CD4-positive, alpha-beta memory T cell (primary cell): ENCODE results near the gene TCF23. TPM values are rescaled to one million over a fixed set of nuclear protein-coding genes. Genes with fewer than 3 reads are reported as not detected.

ENCODE experiments used
- CTCF ChIA-PET: fragments of 350-600 bp; sonication (Branson Sonifier 250); formaldehyde crosslinking; loops from one replicate; lab custom pipeline; 2021; ENCODE audit warnings: inconsistent platforms; ENCODE audit not compliant: partially characterized antibody; lab: Charles Lee
- POLR2A ChIA-PET: fragments of 350-600 bp; sonication (Branson Sonifier 250); formaldehyde crosslinking; loops from one replicate; lab custom pipeline; 2021; ENCODE audit not compliant: partially characterized antibody; lab: Charles Lee
- DNase-seq, 5 donors: peaks; one replicate each; pipeline versions ENCODE4 v3.0.0 to v3.0.0-alpha.2; 2020 to 2022; ENCODE audit warnings: mixed read lengths in 1 of 5
- H3K27ac ChIP-seq: one replicate; pipeline ENCODE4 v1.7.0; 2013; ENCODE audit warnings: low read depth, low read length
- H3K27me3 ChIP-seq: 2 replicates; pipeline ENCODE4 v1.7.0; 2013; ENCODE audit warnings: mild to moderate bottlenecking, low read length, moderate library complexity; ENCODE audit not compliant: insufficient read depth
- H3K36me3 ChIP-seq: 2 replicates; pipeline ENCODE4 v1.7.0; 2013; ENCODE audit warnings: mild to moderate bottlenecking, low read length, moderate library complexity; ENCODE audit not compliant: insufficient read depth
- H3K4me1 ChIP-seq: 2 replicates; pipeline ENCODE4 v1.7.0; 2013; ENCODE audit warnings: mild to moderate bottlenecking, low read length, moderate library complexity; ENCODE audit not compliant: insufficient read depth
- H3K4me3 ChIP-seq, 2 donors: one replicate each; pipeline ENCODE4 v1.7.0; 2013; ENCODE audit warnings: low read length in 2 of 2, mild to moderate bottlenecking in 1 of 2
- H3K9me3 ChIP-seq, 2 donors: one replicate each; pipeline ENCODE4 v1.7.0; 2013; ENCODE audit warnings: low read length in 2 of 2, control low read depth in 1 of 2; ENCODE audit not compliant: control insufficient read depth in 1 of 2
- H3K27ac Mint-ChIP-seq, 7 donors: one replicate each; pipeline ENCODE4 v1.8.0; 2020 to 2021; ENCODE audit warnings: mixed read lengths in 7 of 7, mild to moderate bottlenecking in 6 of 7, inconsistent platforms in 3 of 7, moderate library complexity in 3 of 7
- H3K27me3 Mint-ChIP-seq, 2 donors: one replicate each; pipeline ENCODE4 v1.8.0; 2020 to 2021; ENCODE audit warnings: mixed read lengths in 2 of 2
- H3K36me3 Mint-ChIP-seq, 2 donors: one replicate each; pipeline ENCODE4 v1.8.0; 2020 to 2021; ENCODE audit warnings: mixed read lengths in 2 of 2, inconsistent platforms in 1 of 2, mild to moderate bottlenecking in 1 of 2
- H3K4me1 Mint-ChIP-seq, 4 donors: one replicate each; pipeline ENCODE4 v1.8.0; 2020 to 2021; ENCODE audit warnings: mixed read lengths in 4 of 4, mild to moderate bottlenecking in 1 of 4
- H3K4me3 Mint-ChIP-seq, 8 donors: one replicate each; pipeline ENCODE4 v1.8.0; 2020 to 2021; ENCODE audit warnings: mixed read lengths in 8 of 8, mild to moderate bottlenecking in 7 of 8, moderate library complexity in 6 of 8, inconsistent platforms in 3 of 8
- H3K9me3 Mint-ChIP-seq, 8 donors: one replicate each; pipeline ENCODE4 v1.8.0; 2020 to 2021; ENCODE audit warnings: mixed read lengths in 8 of 8, mild to moderate bottlenecking in 5 of 8, inconsistent platforms in 3 of 8, moderate library complexity in 1 of 8
- intact Hi-C: fragments of 100-400 bp; cut with micrococcal nuclease; formaldehyde crosslinking; loops from one replicate; pipeline ENCODE4 v1.15.1; 2023
- polyA plus RNA-seq, 2 donors: library from polyadenylated mRNA; unstranded; fragments of 300-500 nt; fragmentation: Illumina TruSeq; gene quantifications; one replicate each; pipeline ENCODE4 v1.2.3, GENCODE V29; 2021
- total RNA-seq, 2 experiments: library from RNA; stranded (reverse); gene quantifications; one replicate each; pipeline ENCODE4 v1.2.3, GENCODE V29; 2021

TCF23 gene
- total and polyA plus RNA-seq, 4 experiments from 2014 or later, result not detected

- H3K9me3 Mint-ChIP-seq, result no peaks in the 10 kb centered on the region
- intact Hi-C loops, result no loop called here
- no peaks in the 10 kb centered on the region for H3K36me3 Mint-ChIP-seq
- no peak overlapping the region for H3K4me3 Mint-ChIP-seq
- H3K4me1 Mint-ChIP-seq, result peaks cover 0 to 6% (median 2%) of the 10 kb centered on the region in 4 donors
- no peaks in the 10 kb centered on the region for H3K36me3 ChIP-seq
- H3K27ac ChIP-seq, result no peak overlapping the region
- H3K27me3 ChIP-seq, result no peaks in the 10 kb centered on the region
- POLR2A ChIA-PET, result no interaction called here
- no peaks in the 10 kb centered on the region for H3K9me3 ChIP-seq
- no peak for DNase-seq
- H3K4me3 ChIP-seq, result no peak overlapping the region
- H3K27me3 Mint-ChIP-seq, result peaks cover 22 to 38% of the 10 kb centered on the region in 2 donors
- H3K27ac Mint-ChIP-seq, result no peak overlapping the region
- CTCF ChIA-PET, result interaction anchor here (0.6 to 1.3 kb wide), 2 partner anchors 10 to 125 kb away, joined by 3 read pairs; no protein-coding TSS in a partner anchor
- no peaks in the 10 kb centered on the region for H3K4me1 ChIP-seq
Observed at GRCh38 chr2:27177441-27178351, 28.9 kb downstream of the TCF23 start.

- H3K36me3 ChIP-seq, result no peaks in the 10 kb centered on the region
- Mint-ChIP-seq H3K4me1 (peaks cover 0 to 6% (median 2%) of the 10 kb centered on the region in 4 donors), H3K36me3 (no peaks in the 10 kb centered on the region), H3K27ac (no peak overlapping the region), H3K4me3 (no peak overlapping the region), H3K27me3 (peaks cover 22 to 38% of the 10 kb centered on the region in 2 donors), H3K9me3 (no peaks in the 10 kb centered on the region)
- DNase-seq, result no peak
- no peak overlapping the region for H3K27ac ChIP-seq
- no peaks in the 10 kb centered on the region for H3K27me3 ChIP-seq
- ChIA-PET CTCF (no interaction called here), POLR2A (no interaction called here)
- H3K4me1 ChIP-seq, result no peaks in the 10 kb centered on the region
- no peaks in the 10 kb centered on the region for H3K9me3 ChIP-seq
- intact Hi-C loops, result no loop called here
- no peak overlapping the region for H3K4me3 ChIP-seq
Observed at GRCh38 chr2:27178469-27178868, 29.7 kb downstream of the TCF23 start.

- no peaks in the 10 kb centered on the region for H3K27me3 ChIP-seq
- no peaks in the 10 kb centered on the region for H3K36me3 ChIP-seq
- intact Hi-C loops, result no loop called here
- ChIA-PET POLR2A (interaction anchor here (0.5 kb wide), 1 partner anchor 10 kb away, joined by 3 read pairs; no protein-coding TSS in a partner anchor), CTCF (interaction anchor here (0.6 to 1.2 kb wide), 2 partner anchors 10 to 124 kb away, joined by 3 to 5 read pairs; no protein-coding TSS in a partner anchor)
- DNase-seq, result no peak
- no peak overlapping the region for H3K27ac ChIP-seq
- H3K27me3 Mint-ChIP-seq, result peaks cover 28 to 44% of the 10 kb centered on the region in 2 donors
- H3K9me3 Mint-ChIP-seq, result peaks cover 0 to 1% (median 0%) of the 10 kb centered on the region in 8 donors
- H3K27ac Mint-ChIP-seq, result no peak overlapping the region
- no peaks in the 10 kb centered on the region for H3K4me1 ChIP-seq
- no peaks in the 10 kb centered on the region for H3K9me3 ChIP-seq
- no peak overlapping the region for H3K4me3 Mint-ChIP-seq
- H3K36me3 Mint-ChIP-seq, result no peaks in the 10 kb centered on the region
- H3K4me3 ChIP-seq, result no peak overlapping the region
- H3K4me1 Mint-ChIP-seq, result peaks cover 0 to 6% (median 2%) of the 10 kb centered on the region in 4 donors
Observed at GRCh38 chr2:27179344-27180000, 30.7 kb downstream of the TCF23 start.

- H3K27me3 Mint-ChIP-seq, result peaks cover 24 to 44% of the 10 kb centered on the region in 2 donors
- Histone ChIP-seq H3K27ac (no peak overlapping the region), H3K9me3 (no peaks in the 10 kb centered on the region), H3K4me3 (no peak overlapping the region), H3K27me3 (no peaks in the 10 kb centered on the region), H3K36me3 (no peaks in the 10 kb centered on the region), H3K4me1 (no peaks in the 10 kb centered on the region)
- H3K9me3 Mint-ChIP-seq, result peaks cover 0 to 3% (median 0%) of the 10 kb centered on the region in 8 donors
- ChIA-PET CTCF (no interaction called here), POLR2A (no interaction called here)
- no peak for DNase-seq
- H3K4me3 Mint-ChIP-seq, result no peak overlapping the region
- no peak overlapping the region for H3K27ac Mint-ChIP-seq
- H3K4me1 Mint-ChIP-seq, result peaks cover 0 to 6% (median 1%) of the 10 kb centered on the region in 4 donors
- H3K36me3 Mint-ChIP-seq, result no peaks in the 10 kb centered on the region
- intact Hi-C loops, result no loop called here
Observed at GRCh38 chr2:27182346-27182745, 33.5 kb downstream of the TCF23 start.

- intact Hi-C loops, result no loop called here
- Histone ChIP-seq H3K27me3 (no peaks in the 10 kb centered on the region), H3K36me3 (no peaks in the 10 kb centered on the region), H3K9me3 (no peaks in the 10 kb centered on the region), H3K4me3 (no peak overlapping the region), H3K27ac (no peak overlapping the region), H3K4me1 (no peaks in the 10 kb centered on the region)
- ChIA-PET CTCF (interaction anchor here (1.4 kb wide), 1 partner anchor 222 kb away, joined by 3 read pairs; no protein-coding TSS in a partner anchor), POLR2A (no interaction called here)
- peaks cover 19 to 35% of the 10 kb centered on the region in 2 donors for H3K27me3 Mint-ChIP-seq
- H3K4me1 Mint-ChIP-seq, result no peaks in the 10 kb centered on the region
- no peak overlapping the region for H3K4me3 Mint-ChIP-seq
- peaks cover 0 to 3% (median 0%) of the 10 kb centered on the region in 8 donors for H3K9me3 Mint-ChIP-seq
- H3K36me3 Mint-ChIP-seq, result no peaks in the 10 kb centered on the region
- no peak overlapping the region for H3K27ac Mint-ChIP-seq
- no peak for DNase-seq
Observed at GRCh38 chr2:27184115-27184514, 35.3 kb downstream of the TCF23 start.

- POLR2A ChIA-PET, result no interaction called here
- no peaks in the 10 kb centered on the region for H3K36me3 Mint-ChIP-seq
- DNase-seq, result no peak
- H3K4me1 Mint-ChIP-seq, result no peaks in the 10 kb centered on the region
- H3K27me3 Mint-ChIP-seq, result peaks cover 12 to 29% of the 10 kb centered on the region in 2 donors
- Histone ChIP-seq H3K9me3 (no peaks in the 10 kb centered on the region), H3K4me3 (no peak overlapping the region), H3K27me3 (no peaks in the 10 kb centered on the region), H3K27ac (no peak overlapping the region), H3K4me1 (no peaks in the 10 kb centered on the region), H3K36me3 (no peaks in the 10 kb centered on the region)
- no peak overlapping the region for H3K27ac Mint-ChIP-seq
- peaks cover 0 to 3% (median 0%) of the 10 kb centered on the region in 8 donors for H3K9me3 Mint-ChIP-seq
- CTCF ChIA-PET, result no interaction called here
- intact Hi-C loops, result no loop called here
- H3K4me3 Mint-ChIP-seq, result no peak overlapping the region
Observed at GRCh38 chr2:27185331-27186026, 36.7 kb downstream of the TCF23 start.
